NB4 (cell line): ENCODE data around the gene CDC20.
A peak's percentile ranks its signal among the peaks of the same experiment; 100 is the strongest.

ENCODE experiments used
- DNase-seq: peaks from one replicate; pipeline ENCODE4 v3.0.0; 2010; ENCODE audit warnings: low read depth
- H3K4me3 ChIP-seq: one replicate; pipeline ENCODE4 v1.5.1; 2011; ENCODE audit warnings: mild to moderate bottlenecking, low read depth, low read length, moderate library complexity
- MYC ChIP-seq: IDR thresholded peaks from 2 replicates; pipeline ENCODE4 v1.6.1; 2011; ENCODE audit warnings: low read depth, low read length
- POLR2A ChIP-seq: IDR thresholded peaks from 2 replicates; pipeline ENCODE4 v1.6.1; 2011; ENCODE audit warnings: mild to moderate bottlenecking; ENCODE audit not compliant: insufficient read length; ENCODE audit errors: extremely low read depth
- TF ChIP-seq, protein P1 (sequence below): IDR thresholded peaks from one replicate; pipeline ENCODE4 v1.5.1; 2012; ENCODE audit warnings: low read depth, low read length
- TF ChIP-seq, protein P2 (sequence below): IDR thresholded peaks from 2 replicates; pipeline ENCODE4 v1.6.1; 2011; ENCODE audit warnings: low read depth, low read length

CDC20 gene

GRCh38 chr1:43358746-43359693 lies at the start of gene CDC20:
TSS of gene CDC20 (plus strand) at chr1:43358981. CDS start at chr1:43359216, 235 bp downstream.
- peak within 1 kb of the TSS; percentile 91 for H3K4me3 ChIP-seq
- peak; percentile 46 for TF ChIP-seq POLR2A
- TF ChIP-seq, protein P1, sequence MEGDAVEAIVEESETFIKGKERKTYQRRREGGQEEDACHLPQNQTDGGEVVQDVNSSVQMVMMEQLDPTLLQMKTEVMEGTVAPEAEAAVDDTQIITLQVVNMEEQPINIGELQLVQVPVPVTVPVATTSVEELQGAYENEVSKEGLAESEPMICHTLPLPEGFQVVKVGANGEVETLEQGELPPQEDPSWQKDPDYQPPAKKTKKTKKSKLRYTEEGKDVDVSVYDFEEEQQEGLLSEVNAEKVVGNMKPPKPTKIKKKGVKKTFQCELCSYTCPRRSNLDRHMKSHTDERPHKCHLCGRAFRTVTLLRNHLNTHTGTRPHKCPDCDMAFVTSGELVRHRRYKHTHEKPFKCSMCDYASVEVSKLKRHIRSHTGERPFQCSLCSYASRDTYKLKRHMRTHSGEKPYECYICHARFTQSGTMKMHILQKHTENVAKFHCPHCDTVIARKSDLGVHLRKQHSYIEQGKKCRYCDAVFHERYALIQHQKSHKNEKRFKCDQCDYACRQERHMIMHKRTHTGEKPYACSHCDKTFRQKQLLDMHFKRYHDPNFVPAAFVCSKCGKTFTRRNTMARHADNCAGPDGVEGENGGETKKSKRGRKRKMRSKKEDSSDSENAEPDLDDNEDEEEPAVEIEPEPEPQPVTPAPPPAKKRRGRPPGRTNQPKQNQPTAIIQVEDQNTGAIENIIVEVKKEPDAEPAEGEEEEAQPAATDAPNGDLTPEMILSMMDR = no peak
- TF ChIP-seq, protein P2, sequence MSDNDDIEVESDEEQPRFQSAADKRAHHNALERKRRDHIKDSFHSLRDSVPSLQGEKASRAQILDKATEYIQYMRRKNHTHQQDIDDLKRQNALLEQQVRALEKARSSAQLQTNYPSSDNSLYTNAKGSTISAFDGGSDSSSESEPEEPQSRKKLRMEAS = peak; percentile 81
- TF ChIP-seq MYC = peak; percentile 60; the same call in 1 of the 2 replicates
- DNase-seq = peak; percentile 97

- no peak for DNase-seq
- TF ChIP-seq, protein P1 = no peak
- H3K4me3 ChIP-seq = no peak overlapping the region
These were observed 49.3 kb upstream of the CDC20 start for GRCh38 chr1:43309405-43310025.

DNA sequence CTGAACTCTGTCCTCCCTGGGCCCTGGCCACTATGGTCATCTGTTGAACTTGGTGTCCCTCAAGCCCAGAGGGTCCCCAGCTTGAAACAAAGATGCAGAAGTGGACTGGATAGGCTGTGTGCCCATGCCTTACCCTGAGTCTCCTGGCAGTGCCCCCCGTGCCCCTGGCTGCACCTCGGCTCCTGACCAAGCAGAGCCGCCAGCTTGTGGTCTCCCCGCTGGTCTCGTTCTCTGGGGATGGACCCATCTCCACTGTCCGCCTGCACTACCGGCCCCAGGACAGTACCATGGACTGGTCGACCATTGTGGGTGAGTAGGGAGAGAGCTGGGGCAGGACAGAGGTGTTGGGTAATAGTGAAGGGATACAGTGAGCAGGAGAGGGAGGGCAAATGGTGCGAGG lies 47.3 kb upstream of the CDC20 start:
- no peak for DNase-seq
- H3K4me3 ChIP-seq = no peak overlapping the region
- TF ChIP-seq, protein P2 = no peak
- TF ChIP-seq POLR2A = no peak
- TF ChIP-seq, protein P1 = no peak
- no peak for TF ChIP-seq MYC

DNA sequence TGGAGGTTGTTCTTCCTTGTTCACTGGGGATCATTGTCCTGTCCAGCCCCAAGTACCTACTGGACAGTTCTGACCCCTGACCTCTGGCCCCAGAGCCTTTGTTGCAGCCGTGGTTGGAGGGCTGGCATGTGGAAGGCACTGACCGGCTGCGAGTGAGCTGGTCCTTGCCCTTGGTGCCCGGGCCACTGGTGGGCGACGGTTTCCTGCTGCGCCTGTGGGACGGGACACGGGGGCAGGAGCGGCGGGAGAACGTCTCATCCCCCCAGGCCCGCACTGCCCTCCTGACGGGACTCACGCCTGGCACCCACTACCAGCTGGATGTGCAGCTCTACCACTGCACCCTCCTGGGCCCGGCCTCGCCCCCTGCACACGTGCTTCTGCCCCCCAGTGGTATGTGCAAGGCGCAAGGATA lies 46.6 kb upstream of the CDC20 start:
- DNase-seq = no peak
- no peak overlapping the region for H3K4me3 ChIP-seq

DNA sequence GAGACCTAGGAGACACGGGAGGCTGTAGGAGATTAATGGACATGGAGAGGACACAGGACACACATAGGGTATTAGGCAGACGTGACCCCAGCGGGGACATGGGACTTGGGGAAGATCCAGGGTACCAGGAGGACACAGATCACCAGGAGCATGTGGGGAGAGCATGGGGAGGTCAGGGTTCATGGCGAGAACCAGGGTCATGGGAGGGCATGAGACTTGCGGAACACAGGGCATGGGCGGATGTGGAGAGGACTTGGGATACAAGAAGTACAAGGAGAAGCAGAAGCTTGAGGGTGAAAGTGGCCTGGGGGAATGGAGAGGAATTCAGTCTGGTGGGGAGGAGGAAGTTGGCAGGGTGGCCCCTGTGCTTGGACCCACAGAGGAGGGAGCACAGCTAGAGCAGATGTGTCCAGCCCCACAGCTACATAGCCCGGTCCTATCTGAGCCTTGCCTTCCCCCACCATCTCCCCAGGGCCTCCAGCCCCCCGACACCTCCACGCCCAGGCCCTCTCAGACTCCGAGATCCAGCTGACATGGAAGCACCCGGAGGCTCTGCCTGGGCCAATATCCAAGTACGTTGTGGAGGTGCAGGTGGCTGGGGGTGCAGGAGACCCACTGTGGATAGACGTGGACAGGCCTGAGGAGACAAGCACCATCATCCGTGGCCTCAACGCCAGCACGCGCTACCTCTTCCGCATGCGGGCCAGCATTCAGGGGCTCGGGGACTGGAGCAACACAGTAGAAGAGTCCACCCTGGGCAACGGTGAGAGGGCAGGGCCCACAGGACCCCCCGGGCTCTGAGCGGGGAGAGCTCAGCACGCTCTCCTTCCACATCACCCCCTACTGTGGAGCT lies 45.9 kb upstream of the CDC20 start:
- no peak for TF ChIP-seq MYC
- TF ChIP-seq, protein P2 = no peak
- TF ChIP-seq, protein P1 = no peak
- TF ChIP-seq POLR2A = no peak
- H3K4me3 ChIP-seq = no peak overlapping the region
- no peak for DNase-seq

More for the DNA sequence above, 46.6 kb upstream of the CDC20 start:
- TF ChIP-seq, protein P1 = no peak
- TF ChIP-seq POLR2A (no peak), MYC (no peak)
- TF ChIP-seq, protein P2 = no peak
